A549 treated with AZD9567 at 1 μM for 4 hours (cell line): ENCODE measurements around the gene RDH8. TPM values are rescaled to one million over a fixed set of nuclear protein-coding genes. Genes with fewer than 3 reads are reported as not detected.

ENCODE experiments used
- total RNA-seq: library from RNA; stranded (reverse); fragments of 200-300 nt; extraction: Qiagen RNA extraction; gene quantifications from 5 replicates; pipeline ENCODE4 v1.2.3, GENCODE V29; 2022; ENCODE audit not compliant: insufficient read depth

Gene RDH8
- total RNA-seq: 0.16 to 0.24 TPM (median 0.18 TPM) in 4 of 5 replicates, not detected in the other

GRCh38 chr19:10013316-10013715 lies at the start of gene RDH8:
RDH8 (plus strand) TSS chr19:10013483; CDS start chr19:10013498, 15 bp downstream.

GRCh38 chr19:10010247-10010691 lies 3.0 kb upstream of the RDH8 start, which contains the start of gene COL5A3:
COL5A3 (minus strand) TSS chr19:10010504; CDS start chr19:10010385, 119 bp downstream.

Other genes with a start within 250 kb of the RDH8 start
- gene ZNF846, start 244.7 kb upstream of the RDH8 start, total RNA-seq: 0.86 to 1.6 TPM (median 1.3 TPM) in 4 of 5 replicates, not detected in the other
- 12.4 to 15.9 TPM (median 14.9 TPM) in 5 replicates for gene FBXL12, start 194.4 kb upstream of the RDH8 start, total RNA-seq
- 396 to 441 TPM (median 414 TPM) in 5 replicates for gene UBL5, start 185.6 kb upstream of the RDH8 start, total RNA-seq
- 71.8 to 83.5 TPM (median 81.5 TPM) in 5 replicates for gene PIN1, start 178.2 kb upstream of the RDH8 start, total RNA-seq
- gene OLFM2, start 77.0 kb upstream of the RDH8 start, total RNA-seq: 4.4 to 10.5 TPM (median 9.8 TPM) in 5 replicates
- gene COL5A3, start 3.0 kb upstream of the RDH8 start, total RNA-seq: 2.2 to 3.6 TPM (median 3.1 TPM) in 5 replicates
- 4.8 to 8.3 TPM (median 6.9 TPM) in 5 replicates for gene SHFL, start 72.8 kb downstream of the RDH8 start, total RNA-seq
- gene ANGPTL6, start 89.2 kb downstream of the RDH8 start, total RNA-seq: 0.06 to 0.22 TPM (median 0.13 TPM) in 4 of 5 replicates, not detected in the other
- gene PPAN, start 92.9 kb downstream of the RDH8 start, total RNA-seq: 34.6 to 57.9 TPM (median 51.9 TPM) in 5 replicates
- gene P2RY11, start 98.2 kb downstream of the RDH8 start, total RNA-seq: 3.1 to 11.8 TPM (median 8.1 TPM) in 5 replicates
- 160 to 183 TPM (median 169 TPM) in 5 replicates for gene EIF3G, start 106.4 kb downstream of the RDH8 start, total RNA-seq
- gene DNMT1, start 181.5 kb downstream of the RDH8 start, total RNA-seq: 62.9 to 71.3 TPM (median 69.5 TPM) in 5 replicates
- gene S1PR2, start 217.8 kb downstream of the RDH8 start, total RNA-seq: 0.57 to 1.6 TPM (median 0.65 TPM) in 5 replicates
- 51.0 to 77.2 TPM (median 72.9 TPM) in 5 replicates for gene MRPL4, start 238.7 kb downstream of the RDH8 start, total RNA-seq